ENCODE data around the gene ENO2. TPM values are rescaled to one million over a fixed set of nuclear protein-coding genes. Genes with fewer than 3 reads are reported as not detected.
"Not testable (repeated sequence)": the region's sequence is repeated elsewhere in the genome, so short reads cannot be mapped to it uniquely, and the experiment has no call there.

The ENO2 gene
- total RNA-seq, 2 experiments from 2014 or later = 85.6 to 103 TPM

DNA sequence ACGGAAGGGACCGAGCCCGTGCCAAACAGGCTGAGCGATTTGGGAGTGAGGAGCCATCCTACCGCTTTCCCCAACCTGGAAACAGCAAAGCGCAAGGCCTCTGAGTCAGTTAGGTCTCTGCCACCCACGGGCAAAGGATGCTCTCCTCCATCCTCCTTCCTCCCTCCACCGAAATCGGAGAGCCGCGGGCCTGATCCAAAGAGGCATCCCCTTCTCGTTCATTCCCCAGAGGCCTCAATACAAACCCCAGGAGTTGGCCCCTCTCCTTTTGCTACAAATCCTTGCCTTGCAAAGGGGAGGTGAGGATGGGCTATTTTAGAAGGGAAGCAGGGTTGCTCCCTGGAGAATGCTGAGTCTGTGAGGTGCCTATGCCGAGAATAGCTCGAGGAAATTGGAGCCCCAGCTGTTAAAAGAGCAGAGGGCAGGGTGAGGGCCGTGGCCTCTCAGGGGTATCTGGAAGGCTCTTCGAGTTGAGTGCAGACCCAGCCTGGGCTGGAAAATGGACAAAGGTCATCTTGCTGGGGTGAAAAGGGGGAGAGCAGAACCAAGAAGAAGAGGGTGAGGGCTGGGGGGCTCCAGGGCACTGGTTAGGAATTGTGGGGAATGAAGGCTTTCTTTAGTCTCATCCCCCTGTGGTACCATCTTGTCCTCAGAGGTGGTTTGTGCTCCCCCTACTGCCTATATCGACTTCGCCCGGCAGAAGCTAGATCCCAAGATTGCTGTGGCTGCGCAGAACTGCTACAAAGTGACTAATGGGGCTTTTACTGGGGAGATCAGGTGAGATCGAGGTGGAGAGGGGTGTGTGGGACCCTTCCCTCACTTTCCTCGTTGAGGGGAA, 46.0 kb upstream of the ENO2 start:
- H3K36me3 ChIP-seq (ENCODE audit: insufficient read depth, low read length) = peaks cover 38% of the 10 kb centered on the region
- H3K27me3 ChIP-seq (ENCODE audit: control insufficient read depth in 1 of 2, insufficient read depth in 2 of 2, low read length in 2 of 2) = no peaks in the 10 kb centered on the region
- no peaks in the 10 kb centered on the region for H3K9me3 ChIP-seq (ENCODE audit: control insufficient read depth in 1 of 2, insufficient read depth in 1 of 2, low read length in 2 of 2)
- peak overlapping the region; percentile 61 to 73 for H3K27ac ChIP-seq (ENCODE audit: low read depth in 1 of 2, low read length in 2 of 2)
- H3K4me3 ChIP-seq (ENCODE audit: low read length) = peak overlapping the region; percentile 68
- CTCF ChIA-PET = interaction anchor here (0.9 to 10.3 kb wide), 18 partner anchors 16 to 259 kb away, joined by 3 to 153 read pairs (median 6); partner anchors contain the start of genes C12orf57, C1RL, CDCA3 and ENO2
- POLR2A ChIA-PET = interaction anchor here (0.8 to 5.7 kb wide), 15 partner anchors 15 to 239 kb away, joined by 3 to 90 read pairs (median 7); partner anchors contain the start of genes C12orf57, CDCA3, COPS7A and ENO2
- intact Hi-C loops (cut with DNase I, micrococcal nuclease) = loop anchor here (1.0 to 5.0 kb wide), 8 partner anchors 16 to 245 kb away; partner anchors contain the start of genes C1R (in 2 of the 2), C12orf57 (in 1 of the 2), RNU7-1 (in 1 of the 2) and USP5 (in 1 of the 2)
- Mint-ChIP-seq H3K27me3 (no peaks in the 10 kb centered on the region), H3K9me3 (no peaks in the 10 kb centered on the region), H3K4me3 (peak overlapping the region; percentile 70), H3K27ac (peak overlapping the region; percentile 67), H3K4me1 (ENCODE audit: low read depth) (peaks cover 59% of the 10 kb centered on the region), H3K36me3 (ENCODE audit: low read depth) (peaks cover 54% of the 10 kb centered on the region)
- peak in 2 of 14 experiments; percentile 5 to 46 for DNase-seq
- H3K4me1 ChIP-seq (ENCODE audit: insufficient read depth, low read length) = peaks cover 57% of the 10 kb centered on the region
- TF ChIP-seq, protein P1, sequence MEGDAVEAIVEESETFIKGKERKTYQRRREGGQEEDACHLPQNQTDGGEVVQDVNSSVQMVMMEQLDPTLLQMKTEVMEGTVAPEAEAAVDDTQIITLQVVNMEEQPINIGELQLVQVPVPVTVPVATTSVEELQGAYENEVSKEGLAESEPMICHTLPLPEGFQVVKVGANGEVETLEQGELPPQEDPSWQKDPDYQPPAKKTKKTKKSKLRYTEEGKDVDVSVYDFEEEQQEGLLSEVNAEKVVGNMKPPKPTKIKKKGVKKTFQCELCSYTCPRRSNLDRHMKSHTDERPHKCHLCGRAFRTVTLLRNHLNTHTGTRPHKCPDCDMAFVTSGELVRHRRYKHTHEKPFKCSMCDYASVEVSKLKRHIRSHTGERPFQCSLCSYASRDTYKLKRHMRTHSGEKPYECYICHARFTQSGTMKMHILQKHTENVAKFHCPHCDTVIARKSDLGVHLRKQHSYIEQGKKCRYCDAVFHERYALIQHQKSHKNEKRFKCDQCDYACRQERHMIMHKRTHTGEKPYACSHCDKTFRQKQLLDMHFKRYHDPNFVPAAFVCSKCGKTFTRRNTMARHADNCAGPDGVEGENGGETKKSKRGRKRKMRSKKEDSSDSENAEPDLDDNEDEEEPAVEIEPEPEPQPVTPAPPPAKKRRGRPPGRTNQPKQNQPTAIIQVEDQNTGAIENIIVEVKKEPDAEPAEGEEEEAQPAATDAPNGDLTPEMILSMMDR (IDR thresholded peaks at IDR 0.05) = no peak
- no peak for ATAC-seq (ENCODE audit: poor library complexity)

DNA sequence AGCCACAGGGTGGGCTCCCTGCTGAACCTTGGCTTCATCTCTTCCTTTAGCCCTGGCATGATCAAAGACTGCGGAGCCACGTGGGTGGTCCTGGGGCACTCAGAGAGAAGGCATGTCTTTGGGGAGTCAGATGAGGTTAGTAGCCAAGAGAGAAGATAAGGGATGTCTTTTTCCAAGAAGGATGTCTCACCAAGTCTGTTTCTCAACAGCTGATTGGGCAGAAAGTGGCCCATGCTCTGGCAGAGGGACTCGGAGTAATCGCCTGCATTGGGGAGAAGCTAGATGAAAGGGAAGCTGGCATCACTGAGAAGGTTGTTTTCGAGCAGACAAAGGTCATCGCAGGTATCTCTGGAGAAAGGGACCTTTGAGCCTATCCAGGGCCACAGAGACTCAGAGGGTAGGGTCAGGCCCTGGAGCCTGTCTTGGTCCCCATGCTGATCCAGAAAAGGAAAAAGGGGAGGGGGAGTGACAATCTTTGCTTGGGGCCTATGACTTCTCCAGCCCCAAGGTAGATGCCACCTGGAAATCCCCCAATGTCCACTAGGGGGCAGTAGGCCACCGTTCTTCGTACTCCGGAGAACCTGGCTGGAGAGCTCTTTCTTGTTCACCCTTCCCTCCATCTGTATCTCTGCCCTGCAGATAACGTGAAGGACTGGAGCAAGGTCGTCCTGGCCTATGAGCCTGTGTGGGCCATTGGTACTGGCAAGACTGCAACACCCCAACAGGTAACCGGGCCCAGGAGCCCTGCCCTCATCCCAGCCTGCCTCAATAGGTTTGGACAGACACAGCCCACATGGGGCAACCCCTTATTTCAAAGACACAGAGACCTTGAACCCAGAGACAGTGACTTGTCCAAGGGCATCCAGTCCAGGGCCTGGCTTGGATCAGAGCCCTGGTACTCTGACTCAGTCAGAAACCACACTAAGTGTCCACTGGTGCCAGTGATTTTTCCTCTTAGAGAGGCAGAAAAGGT, 45.0 kb upstream of the ENO2 start:
- no peak overlapping the region for H3K4me3 ChIP-seq (ENCODE audit: low read length)
- peak overlapping the region; percentile 9 to 73 for H3K27ac ChIP-seq (ENCODE audit: low read depth in 1 of 2, low read length in 2 of 2)

DNA sequence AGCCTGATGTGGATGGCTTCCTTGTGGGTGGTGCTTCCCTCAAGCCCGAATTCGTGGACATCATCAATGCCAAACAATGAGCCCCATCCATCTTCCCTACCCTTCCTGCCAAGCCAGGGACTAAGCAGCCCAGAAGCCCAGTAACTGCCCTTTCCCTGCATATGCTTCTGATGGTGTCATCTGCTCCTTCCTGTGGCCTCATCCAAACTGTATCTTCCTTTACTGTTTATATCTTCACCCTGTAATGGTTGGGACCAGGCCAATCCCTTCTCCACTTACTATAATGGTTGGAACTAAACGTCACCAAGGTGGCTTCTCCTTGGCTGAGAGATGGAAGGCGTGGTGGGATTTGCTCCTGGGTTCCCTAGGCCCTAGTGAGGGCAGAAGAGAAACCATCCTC, 44.1 kb upstream of the ENO2 start:
- peak overlapping the region; percentile 88 for H3K4me3 Mint-ChIP-seq
- H3K4me1 Mint-ChIP-seq (ENCODE audit: low read depth) = peaks cover 69% of the 10 kb centered on the region
- CTCF ChIA-PET = interaction anchor here (0.5 to 10.3 kb wide), 6 partner anchors 18 to 184 kb away, joined by 3 to 153 read pairs (median 18); partner anchors contain the start of genes C12orf57, CDCA3, RNU7-1 and USP5
- H3K36me3 Mint-ChIP-seq (ENCODE audit: low read depth) = peaks cover 38% of the 10 kb centered on the region
- H3K27me3 ChIP-seq (ENCODE audit: control insufficient read depth in 1 of 2, insufficient read depth in 2 of 2, low read length in 2 of 2); H3K27me3 Mint-ChIP-seq; H3K4me3 ChIP-seq (ENCODE audit: low read length); H3K27ac ChIP-seq (ENCODE audit: low read depth in 1 of 2, low read length in 2 of 2); DNase-seq; H3K9me3 Mint-ChIP-seq; H3K9me3 ChIP-seq (ENCODE audit: control insufficient read depth in 1 of 2, insufficient read depth in 1 of 2, low read length in 2 of 2); ATAC-seq (ENCODE audit: poor library complexity): not testable (repeated sequence)
- Histone ChIP-seq H3K36me3 (ENCODE audit: insufficient read depth, low read length) (peaks cover 24% of the 10 kb centered on the region), H3K4me1 (ENCODE audit: insufficient read depth, low read length) (peaks cover 71% of the 10 kb centered on the region)
- intact Hi-C loops (cut with DNase I, micrococcal nuclease) = loop anchor here (5.0 kb wide), 2 partner anchors 42 to 147 kb away; partner anchors contain the start of genes ENO2 (in 1 of the 2) and LPCAT3 (in 1 of the 2)
- H3K27ac Mint-ChIP-seq = peak overlapping the region; percentile 76
- POLR2A ChIA-PET = interaction anchor here (4.2 kb wide), 1 partner anchor 18 kb away, joined by 106 read pairs; the partner anchor contains the start of genes CDCA3 and USP5

More for the DNA sequence above, 45.0 kb upstream of the ENO2 start:
- H3K4me1 ChIP-seq (ENCODE audit: insufficient read depth, low read length) = peaks cover 66% of the 10 kb centered on the region
- DNase-seq (peak; percentile 79 to 91 (median 86)), ATAC-seq (ENCODE audit: poor library complexity) (peak; percentile 18)
- H3K4me1 Mint-ChIP-seq (ENCODE audit: low read depth) = peaks cover 64% of the 10 kb centered on the region
- H3K27me3 ChIP-seq (ENCODE audit: control insufficient read depth in 1 of 2, insufficient read depth in 2 of 2, low read length in 2 of 2) = no peaks in the 10 kb centered on the region
- H3K4me3 Mint-ChIP-seq = peak overlapping the region; percentile 70
- POLR2A ChIA-PET = interaction anchor here (0.7 to 5.7 kb wide), 12 partner anchors 16 to 244 kb away, joined by 3 to 90 read pairs (median 6); partner anchors contain the start of genes C12orf57, C1RL, CDCA3 and MLF2
- H3K9me3 Mint-ChIP-seq = no peaks in the 10 kb centered on the region
- CTCF ChIA-PET = interaction anchor here (0.6 to 10.3 kb wide), 24 partner anchors 11 to 260 kb away, joined by 3 to 153 read pairs (median 5); partner anchors contain the start of genes C12orf57, C1RL, CDCA3 and ENO2
- H3K36me3 Mint-ChIP-seq (ENCODE audit: low read depth) = peaks cover 47% of the 10 kb centered on the region
- peak overlapping the region; percentile 67 for H3K27ac Mint-ChIP-seq
- no peaks in the 10 kb centered on the region for H3K9me3 ChIP-seq (ENCODE audit: control insufficient read depth in 1 of 2, insufficient read depth in 1 of 2, low read length in 2 of 2)
- TF ChIP-seq, protein P1 (IDR thresholded peaks at IDR 0.05) = peak; percentile 84
- intact Hi-C loops (cut with DNase I, micrococcal nuclease) = loop anchor here (1.0 to 5.0 kb wide), 10 partner anchors 17 to 244 kb away; partner anchors contain the start of genes C1R (in 2 of the 2), C12orf57 (in 1 of the 2), ENO2 (in 1 of the 2) and LPCAT3 (in 1 of the 2)
- peaks cover 32% of the 10 kb centered on the region for H3K36me3 ChIP-seq (ENCODE audit: insufficient read depth, low read length)
- H3K27me3 Mint-ChIP-seq = no peaks in the 10 kb centered on the region
